Esophagus squamous epithelium (tissue), 4 donors: ENCODE results near the gene TAF3.

Source experiments
- CTCF ChIP-seq, 6 experiments: fragments of 450-650 bp in 4 of 6; fragments of 200-600 bp in 2 of 6; sonication (generic) in 2 of 6; IDR thresholded peaks; one replicate each; pipeline ENCODE4 v1.5.1; 2016 to 2019; ENCODE audit warnings: antibody characterized with exemption in 6 of 6, mild to moderate bottlenecking in 4 of 6, moderate library complexity in 4 of 6
- POLR2A ChIP-seq, 4 donors: fragments of 450-650 bp; IDR thresholded peaks; one replicate each; pipeline ENCODE4 v1.6.1; 2017; ENCODE audit warnings: antibody characterized with exemption in 4 of 4, mild to moderate bottlenecking in 4 of 4, moderate library complexity in 3 of 4

GRCh38 chr10:7862121-7862514, 43.8 kb downstream of the TAF3 start:
- TF ChIP-seq CTCF (IDR thresholded peaks at IDR 0.05): no peak
- no peak for TF ChIP-seq POLR2A (IDR thresholded peaks at IDR 0.05)
